Activated T-helper 1 cell treated with anti-CD3 and anti-CD28 coated beads, Interleukin-12 subunit alpha, Interleukin-12 subunit beta, Interleukin-2, Interleukin-4 antibody, amounts not matched to agents 30 ng/mL and 10 ng/mL and 1 ng/mL, durations not matched to agents 14 hours and 24 hours and 36 hours (primary cell): ENCODE measurements around the gene DSCAML1. TPM values are rescaled to one million over a fixed set of nuclear protein-coding genes. Genes with fewer than 3 reads are reported as not detected.

Experiments
- DNase-seq: peaks from one replicate; pipeline ENCODE4 v3.0.0; 2021; ENCODE audit warnings: low spot score
- H3K27ac Mint-ChIP-seq: one replicate; pipeline ENCODE4 v1.8.0; 2021; ENCODE audit warnings: mild to moderate bottlenecking, mixed read lengths
- H3K27me3 Mint-ChIP-seq: one replicate; pipeline ENCODE4 v1.8.0; 2022; ENCODE audit warnings: mild to moderate bottlenecking, moderate library complexity, mixed read lengths; ENCODE audit not compliant: insufficient read depth
- H3K36me3 Mint-ChIP-seq: one replicate; pipeline ENCODE4 v1.8.0; 2021; ENCODE audit warnings: low read depth, mixed read lengths
- H3K4me1 Mint-ChIP-seq: one replicate; pipeline ENCODE4 v1.8.0; 2021; ENCODE audit warnings: low read depth, mixed read lengths
- H3K4me3 Mint-ChIP-seq: one replicate; pipeline ENCODE4 v1.8.0; 2021; ENCODE audit warnings: mild to moderate bottlenecking, moderate library complexity, mixed read lengths
- H3K9me3 Mint-ChIP-seq: one replicate; pipeline ENCODE4 v1.8.0; 2021; ENCODE audit warnings: mixed read lengths
- intact Hi-C: fragments of 100-400 bp; cut with micrococcal nuclease; formaldehyde crosslinking; loops from one replicate; pipeline ENCODE4 v1.15.1; 2024
- total RNA-seq: library from RNA; stranded (reverse); gene quantifications from 2 replicates; pipeline ENCODE4 v1.2.3, GENCODE V29; 2022

Gene DSCAML1
- total RNA-seq, 1 donor from 2014 or later, result not detected

GRCh38 chr11:117711331-117711730 lies 85.7 kb downstream of the DSCAML1 start:
- Mint-ChIP-seq H3K4me1 (no peaks in the 10 kb centered on the region), H3K4me3 (no peak overlapping the region), H3K27ac (no peak overlapping the region), H3K9me3 (no peaks in the 10 kb centered on the region), H3K27me3 (peaks cover 7% of the 10 kb centered on the region), H3K36me3 (no peaks in the 10 kb centered on the region)
- DNase-seq, result no peak
- intact Hi-C loops, result no loop called here

- DNase-seq, result no peak
- Mint-ChIP-seq H3K4me3 (no peak overlapping the region), H3K4me1 (no peaks in the 10 kb centered on the region), H3K27me3 (peaks cover 12% of the 10 kb centered on the region), H3K27ac (no peak overlapping the region), H3K36me3 (no peaks in the 10 kb centered on the region), H3K9me3 (no peaks in the 10 kb centered on the region)
- intact Hi-C loops, result no loop called here
Measured at GRCh38 chr11:117710211-117710610, 86.8 kb downstream of the DSCAML1 start.

- no peaks in the 10 kb centered on the region for H3K9me3 Mint-ChIP-seq
- H3K27ac Mint-ChIP-seq, result no peak overlapping the region
- H3K4me1 Mint-ChIP-seq, result peaks cover 9% of the 10 kb centered on the region
- no peak overlapping the region for H3K4me3 Mint-ChIP-seq
- intact Hi-C loops, result loop anchor here (5.0 kb wide), 1 partner anchor 814 kb away; no protein-coding TSS in a partner anchor
- no peaks in the 10 kb centered on the region for H3K36me3 Mint-ChIP-seq
- DNase-seq, result no peak
- H3K27me3 Mint-ChIP-seq, result peaks cover 12% of the 10 kb centered on the region
Measured at GRCh38 chr11:117706322-117706814, 90.6 kb downstream of the DSCAML1 start.

- intact Hi-C loops, result loop anchor here (5.0 kb wide), 1 partner anchor 814 kb away; no protein-coding TSS in a partner anchor
- Mint-ChIP-seq H3K9me3 (no peaks in the 10 kb centered on the region), H3K27me3 (peaks cover 12% of the 10 kb centered on the region), H3K4me3 (no peak overlapping the region), H3K36me3 (no peaks in the 10 kb centered on the region), H3K27ac (no peak overlapping the region), H3K4me1 (peaks cover 9% of the 10 kb centered on the region)
- no peak for DNase-seq
Measured at GRCh38 chr11:117705866-117706265, 91.2 kb downstream of the DSCAML1 start.

GRCh38 chr11:117704395-117705100 lies 92.5 kb downstream of the DSCAML1 start:
- intact Hi-C loops, result loop anchor here (5.0 kb wide), 1 partner anchor 812 kb away; no protein-coding TSS in a partner anchor
- peaks cover 9% of the 10 kb centered on the region for H3K4me1 Mint-ChIP-seq
- no peak overlapping the region for H3K27ac Mint-ChIP-seq
- no peaks in the 10 kb centered on the region for H3K9me3 Mint-ChIP-seq
- no peak for DNase-seq
- peaks cover 12% of the 10 kb centered on the region for H3K27me3 Mint-ChIP-seq
- no peaks in the 10 kb centered on the region for H3K36me3 Mint-ChIP-seq
- H3K4me3 Mint-ChIP-seq, result no peak overlapping the region

GRCh38 chr11:117702946-117703598 lies 93.9 kb downstream of the DSCAML1 start:
- no peak overlapping the region for H3K4me3 Mint-ChIP-seq
- intact Hi-C loops, result no loop called here
- no peaks in the 10 kb centered on the region for H3K36me3 Mint-ChIP-seq
- H3K27me3 Mint-ChIP-seq, result peaks cover 12% of the 10 kb centered on the region
- peaks cover 9% of the 10 kb centered on the region for H3K4me1 Mint-ChIP-seq
- no peak for DNase-seq
- no peaks in the 10 kb centered on the region for H3K9me3 Mint-ChIP-seq
- H3K27ac Mint-ChIP-seq, result no peak overlapping the region

- intact Hi-C loops, result no loop called here
- H3K4me3 Mint-ChIP-seq, result no peak overlapping the region
- no peaks in the 10 kb centered on the region for H3K9me3 Mint-ChIP-seq
- H3K36me3 Mint-ChIP-seq, result no peaks in the 10 kb centered on the region
- peaks cover 9% of the 10 kb centered on the region for H3K4me1 Mint-ChIP-seq
- peaks cover 9% of the 10 kb centered on the region for H3K27me3 Mint-ChIP-seq
- DNase-seq, result no peak
- H3K27ac Mint-ChIP-seq, result no peak overlapping the region
Measured at GRCh38 chr11:117701781-117702180, 95.2 kb downstream of the DSCAML1 start.

GRCh38 chr11:117700551-117700950 lies 96.5 kb downstream of the DSCAML1 start:
- no peak for DNase-seq
- H3K36me3 Mint-ChIP-seq, result no peaks in the 10 kb centered on the region
- no peaks in the 10 kb centered on the region for H3K9me3 Mint-ChIP-seq
- no peak overlapping the region for H3K4me3 Mint-ChIP-seq
- intact Hi-C loops, result no loop called here
- H3K27me3 Mint-ChIP-seq, result peaks cover 4% of the 10 kb centered on the region
- H3K4me1 Mint-ChIP-seq, result peaks cover 9% of the 10 kb centered on the region
- no peak overlapping the region for H3K27ac Mint-ChIP-seq

- no peaks in the 10 kb centered on the region for H3K36me3 Mint-ChIP-seq
- intact Hi-C loops, result no loop called here
- H3K4me3 Mint-ChIP-seq, result no peak overlapping the region
- no peak for DNase-seq
- H3K9me3 Mint-ChIP-seq, result no peaks in the 10 kb centered on the region
- no peak overlapping the region for H3K27ac Mint-ChIP-seq
- peaks cover 8% of the 10 kb centered on the region for H3K4me1 Mint-ChIP-seq
- H3K27me3 Mint-ChIP-seq, result peaks cover 5% of the 10 kb centered on the region
Measured at GRCh38 chr11:117697319-117697718, 99.7 kb downstream of the DSCAML1 start.

GRCh38 chr11:117696540-117696939 lies 100.5 kb downstream of the DSCAML1 start:
- no peak overlapping the region for H3K27ac Mint-ChIP-seq
- H3K9me3 Mint-ChIP-seq, result no peaks in the 10 kb centered on the region
- H3K27me3 Mint-ChIP-seq, result peaks cover 2% of the 10 kb centered on the region
- no peaks in the 10 kb centered on the region for H3K36me3 Mint-ChIP-seq
- DNase-seq, result no peak
- H3K4me3 Mint-ChIP-seq, result no peak overlapping the region
- H3K4me1 Mint-ChIP-seq, result no peaks in the 10 kb centered on the region
- intact Hi-C loops, result no loop called here

- Mint-ChIP-seq H3K27ac (no peak overlapping the region), H3K9me3 (no peaks in the 10 kb centered on the region), H3K4me3 (no peak overlapping the region), H3K36me3 (no peaks in the 10 kb centered on the region), H3K4me1 (no peaks in the 10 kb centered on the region), H3K27me3 (peaks cover 5% of the 10 kb centered on the region)
- DNase-seq, result no peak
- intact Hi-C loops, result no loop called here
Measured at GRCh38 chr11:117693344-117693743, 103.7 kb downstream of the DSCAML1 start.

- H3K36me3 Mint-ChIP-seq, result no peaks in the 10 kb centered on the region
- H3K4me3 Mint-ChIP-seq, result no peak overlapping the region
- no peak for DNase-seq
- H3K27ac Mint-ChIP-seq, result no peak overlapping the region
- intact Hi-C loops, result no loop called here
- H3K9me3 Mint-ChIP-seq, result no peaks in the 10 kb centered on the region
- peaks cover 7% of the 10 kb centered on the region for H3K27me3 Mint-ChIP-seq
- no peaks in the 10 kb centered on the region for H3K4me1 Mint-ChIP-seq
Measured at GRCh38 chr11:117691516-117691915, 105.5 kb downstream of the DSCAML1 start.

- Mint-ChIP-seq H3K4me3 (no peak overlapping the region), H3K27me3 (peaks cover 7% of the 10 kb centered on the region), H3K36me3 (no peaks in the 10 kb centered on the region), H3K27ac (no peak overlapping the region), H3K9me3 (no peaks in the 10 kb centered on the region), H3K4me1 (no peaks in the 10 kb centered on the region)
- DNase-seq, result no peak
- intact Hi-C loops, result no loop called here
Measured at GRCh38 chr11:117691218-117691514, 105.8 kb downstream of the DSCAML1 start.
